CD14-positive monocyte (primary cell): ENCODE measurements around the gene WDR64. TPM values are rescaled to one million over a fixed set of nuclear protein-coding genes. Genes with fewer than 3 reads are reported as not detected.

ENCODE experiments used
- DNase-seq, 3 donors: peaks; one replicate each; pipeline ENCODE4 v3.0.0-alpha.2; 2011 to 2022
- H2AFZ ChIP-seq: 2 replicates; pipeline ENCODE4 v1.6.0; 2012; ENCODE audit warnings: mild to moderate bottlenecking, low read depth, low read length, inconsistent platforms; ENCODE audit not compliant: insufficient read depth, poor library complexity, severe bottlenecking
- H3K27ac ChIP-seq, 2 donors: 1 replicate in 1 of 2; 2 replicates in 1 of 2; pipeline ENCODE4 v1.5.1; 2012 to 2013; ENCODE audit warnings: low read length in 2 of 2, control low read depth in 1 of 2, inconsistent platforms in 1 of 2, low read depth in 1 of 2, mild to moderate bottlenecking in 1 of 2
- H3K27me3 ChIP-seq, 2 donors: one replicate each; pipeline versions ENCODE4 v1.6.0 to v1.6.1; 2011 to 2013; ENCODE audit warnings: low read length in 2 of 2; ENCODE audit not compliant: control insufficient read depth in 2 of 2, insufficient read depth in 2 of 2
- H3K36me3 ChIP-seq, 2 donors: replicated peaks in 1 of 2; 1 replicate in 1 of 2; 2 replicates in 1 of 2; pipeline versions ENCODE4 v1.5.1 to v1.6.1; 2012 to 2013; ENCODE audit warnings: low read length in 2 of 2, control low read depth in 1 of 2, inconsistent platforms in 1 of 2, mild to moderate bottlenecking in 1 of 2; ENCODE audit not compliant: insufficient read depth in 2 of 2, control insufficient read depth in 1 of 2
- H3K4me1 ChIP-seq, 2 donors: 1 replicate in 1 of 2; 2 replicates in 1 of 2; pipeline versions ENCODE4 v1.5.1 to v1.6.1; 2012 to 2013; ENCODE audit warnings: low read length in 2 of 2, control low read depth in 1 of 2, inconsistent platforms in 1 of 2, mild to moderate bottlenecking in 1 of 2, moderate library complexity in 1 of 2; ENCODE audit not compliant: insufficient read depth in 2 of 2, control insufficient read depth in 1 of 2
- H3K4me2 ChIP-seq: replicated peaks from 2 replicates; pipeline ENCODE3; 2012; ENCODE audit warnings: low read length, moderate library complexity, mild to moderate bottlenecking; ENCODE audit not compliant: poor library complexity, severe bottlenecking; ENCODE audit errors: extremely low read depth
- H3K4me3 ChIP-seq, 3 experiments: fragments of 200-600 bp in 1 of 3; sonication (generic) in 1 of 3; replicated peaks in 1 of 3; 1 replicate in 2 of 3; 2 replicates in 1 of 3; pipeline ENCODE4 v1.5.1; 2011 to 2013; ENCODE audit warnings: low read length in 3 of 3, mild to moderate bottlenecking in 3 of 3, control low read depth in 2 of 3, low read depth in 2 of 3, inconsistent platforms in 1 of 3, moderate library complexity in 1 of 3
- H3K79me2 ChIP-seq: 2 replicates; pipeline ENCODE4 v1.6.0; 2012; ENCODE audit warnings: mild to moderate bottlenecking, control low read depth, inconsistent platforms, low read length, moderate library complexity; ENCODE audit not compliant: insufficient read depth
- H3K9ac ChIP-seq: 2 replicates; pipeline ENCODE4 v1.6.0; 2017; ENCODE audit warnings: low read length, mild to moderate bottlenecking; ENCODE audit not compliant: insufficient read depth, poor library complexity, severe bottlenecking
- H3K9me3 ChIP-seq, 2 donors: replicated peaks in 1 of 2; 1 replicate in 1 of 2; 2 replicates in 1 of 2; pipeline versions ENCODE4 v1.5.1 to v1.6.1; 2012 to 2013; ENCODE audit warnings: low read length in 2 of 2, control low read depth in 1 of 2; ENCODE audit not compliant: control insufficient read depth in 1 of 2, insufficient read depth in 1 of 2
- H4K20me1 ChIP-seq: 2 replicates; pipeline ENCODE4 v1.6.0; 2012; ENCODE audit warnings: mild to moderate bottlenecking, low read length, control low read depth, moderate library complexity; ENCODE audit not compliant: insufficient read depth
- H3K27ac Mint-ChIP-seq, 7 donors: one replicate each; pipeline ENCODE4 v1.8.0; 2020; ENCODE audit warnings: mild to moderate bottlenecking in 7 of 7, mixed read lengths in 7 of 7, moderate library complexity in 6 of 7, inconsistent platforms in 2 of 7
- H3K27me3 Mint-ChIP-seq, 3 donors: one replicate each; pipeline ENCODE4 v1.8.0; 2021 to 2022; ENCODE audit warnings: low read depth in 3 of 3, mild to moderate bottlenecking in 3 of 3, mixed read lengths in 3 of 3, moderate library complexity in 3 of 3, inconsistent platforms in 1 of 3
- H3K36me3 Mint-ChIP-seq, 2 donors: one replicate each; pipeline ENCODE4 v1.8.0; 2020; ENCODE audit warnings: mixed read lengths in 2 of 2, inconsistent platforms in 1 of 2, mild to moderate bottlenecking in 1 of 2
- H3K4me1 Mint-ChIP-seq: one replicate; pipeline ENCODE4 v1.8.0; 2020; ENCODE audit warnings: mild to moderate bottlenecking, mixed read lengths
- H3K4me3 Mint-ChIP-seq, 2 donors: one replicate each; pipeline ENCODE4 v1.8.0; 2020; ENCODE audit warnings: mild to moderate bottlenecking in 2 of 2, mixed read lengths in 2 of 2, moderate library complexity in 1 of 2
- H3K9me3 Mint-ChIP-seq, 7 donors: one replicate each; pipeline ENCODE4 v1.8.0; 2020 to 2022; ENCODE audit warnings: mixed read lengths in 7 of 7, mild to moderate bottlenecking in 6 of 7, moderate library complexity in 6 of 7, inconsistent platforms in 2 of 7
- WGBS: methylation state at CpG from one replicate; pipeline ENCODE4 v1.1.5; 2013; ENCODE audit warnings: missing lambda C conversion rate; ENCODE audit not compliant: insufficient coverage; 5-methylcytosine and 5-hydroxymethylcytosine counted together
- intact Hi-C, 2 donors: fragments of 100-400 bp; cut with micrococcal nuclease; formaldehyde crosslinking; loops; one replicate each; pipeline versions ENCODE4 v1.15.0 to v1.15.1; 2023
- polyA plus RNA-seq, 3 donors: library from polyadenylated mRNA; depleted of rRNA in 1 of 3; unstranded in 2 of 3; stranded (reverse) in 1 of 3; fragments of 300-500 nt in 2 of 3; fragments of >200 nt in 1 of 3; fragmentation: Illumina TruSeq in 2 of 3; gene quantifications; 1 replicate in 2 of 3; 2 replicates in 1 of 3; pipeline ENCODE4 v1.2.3, GENCODE V29; 2012 to 2021
- TF ChIP-seq, protein P1 (sequence below): fragments of 200-600 bp; IDR thresholded peaks from one replicate; pipeline ENCODE4 v1.8.0; 2022; ENCODE audit warnings: antibody characterized with exemption, mild to moderate bottlenecking

The WDR64 gene
- polyA plus RNA-seq, 3 donors: not detected

DNA sequence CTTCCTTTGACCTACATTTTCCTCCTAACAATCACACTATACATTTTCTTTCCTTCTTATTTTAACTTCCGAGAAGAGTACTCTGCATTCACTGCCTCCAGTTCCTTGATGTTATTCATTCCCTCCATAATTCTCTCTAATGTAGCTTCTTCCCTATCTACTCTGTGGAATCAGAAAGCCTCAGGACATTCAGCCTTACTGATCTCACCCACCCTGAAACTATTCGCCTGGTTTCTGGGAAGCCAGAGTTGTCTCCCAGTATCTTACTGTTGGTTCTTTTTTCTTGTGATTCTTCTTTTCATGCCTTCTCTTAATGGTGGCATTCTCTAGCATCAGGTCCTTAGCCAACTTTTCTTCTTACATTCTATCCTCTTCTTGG is 45.5 kb downstream of the WDR64 start:
- Mint-ChIP-seq H3K9me3 (no peaks in the 10 kb centered on the region), H3K36me3 (no peaks in the 10 kb centered on the region), H3K4me3 (no peak overlapping the region), H3K27ac (no peak overlapping the region), H3K27me3 (peaks cover 0 to 4% (median 0%) of the 10 kb centered on the region in 3 donors), H3K4me1 (no peaks in the 10 kb centered on the region)
- DNase-seq: no peak
- H2AFZ ChIP-seq: no peak overlapping the region
- no peaks in the 10 kb centered on the region for H3K79me2 ChIP-seq
- no peaks in the 10 kb centered on the region for H3K9me3 ChIP-seq
- H3K36me3 ChIP-seq: no peaks in the 10 kb centered on the region
- TF ChIP-seq, protein P1, sequence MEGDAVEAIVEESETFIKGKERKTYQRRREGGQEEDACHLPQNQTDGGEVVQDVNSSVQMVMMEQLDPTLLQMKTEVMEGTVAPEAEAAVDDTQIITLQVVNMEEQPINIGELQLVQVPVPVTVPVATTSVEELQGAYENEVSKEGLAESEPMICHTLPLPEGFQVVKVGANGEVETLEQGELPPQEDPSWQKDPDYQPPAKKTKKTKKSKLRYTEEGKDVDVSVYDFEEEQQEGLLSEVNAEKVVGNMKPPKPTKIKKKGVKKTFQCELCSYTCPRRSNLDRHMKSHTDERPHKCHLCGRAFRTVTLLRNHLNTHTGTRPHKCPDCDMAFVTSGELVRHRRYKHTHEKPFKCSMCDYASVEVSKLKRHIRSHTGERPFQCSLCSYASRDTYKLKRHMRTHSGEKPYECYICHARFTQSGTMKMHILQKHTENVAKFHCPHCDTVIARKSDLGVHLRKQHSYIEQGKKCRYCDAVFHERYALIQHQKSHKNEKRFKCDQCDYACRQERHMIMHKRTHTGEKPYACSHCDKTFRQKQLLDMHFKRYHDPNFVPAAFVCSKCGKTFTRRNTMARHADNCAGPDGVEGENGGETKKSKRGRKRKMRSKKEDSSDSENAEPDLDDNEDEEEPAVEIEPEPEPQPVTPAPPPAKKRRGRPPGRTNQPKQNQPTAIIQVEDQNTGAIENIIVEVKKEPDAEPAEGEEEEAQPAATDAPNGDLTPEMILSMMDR: no peak
- no peak overlapping the region for H3K4me2 ChIP-seq
- intact Hi-C loops: no loop called here
- 100% methylated on average over 1 of the region's 2 CpGs for WGBS
- H3K27ac ChIP-seq: no peak overlapping the region
- no peaks in the 10 kb centered on the region for H3K27me3 ChIP-seq
- H4K20me1 ChIP-seq: no peaks in the 10 kb centered on the region
- H3K4me1 ChIP-seq: no peaks in the 10 kb centered on the region
- H3K9ac ChIP-seq: no peak overlapping the region
- H3K4me3 ChIP-seq: no peak overlapping the region

GRCh38 chr1:241698177-241698576 is 46.1 kb downstream of the WDR64 start:
- no peaks in the 10 kb centered on the region for H3K79me2 ChIP-seq
- no peak overlapping the region for H3K4me2 ChIP-seq
- H3K9me3 ChIP-seq: no peaks in the 10 kb centered on the region
- TF ChIP-seq, protein P1: no peak
- H3K4me1 ChIP-seq: no peaks in the 10 kb centered on the region
- Mint-ChIP-seq H3K4me3 (no peak overlapping the region), H3K27me3 (peaks cover 0 to 4% (median 0%) of the 10 kb centered on the region in 3 donors), H3K4me1 (no peaks in the 10 kb centered on the region), H3K27ac (no peak overlapping the region), H3K36me3 (no peaks in the 10 kb centered on the region), H3K9me3 (peaks cover 0 to 3% (median 2%) of the 10 kb centered on the region in 7 donors)
- H3K27ac ChIP-seq: no peak overlapping the region
- 95% methylated on average over 2 of the region's 2 CpGs for WGBS
- no peaks in the 10 kb centered on the region for H3K27me3 ChIP-seq
- intact Hi-C loops: no loop called here
- no peaks in the 10 kb centered on the region for H4K20me1 ChIP-seq
- H3K4me3 ChIP-seq: no peak overlapping the region
- H3K36me3 ChIP-seq: no peaks in the 10 kb centered on the region
- H2AFZ ChIP-seq: no peak overlapping the region
- H3K9ac ChIP-seq: no peak overlapping the region
- DNase-seq: no peak
